ENCODE results near the gene EVX2.

Gene EVX2

GRCh38 chr2:176038694-176039093, 45.1 kb downstream of the EVX2 start:
- DNase-seq = no peak

GRCh38 chr2:176035013-176035691, 48.6 kb downstream of the EVX2 start:
- DNase-seq = no peak

GRCh38 chr2:176027806-176028205, 56.0 kb downstream of the EVX2 start:
- no peak for DNase-seq
